ENCODE results near the gene TECPR1. TPM values are rescaled to one million over a fixed set of nuclear protein-coding genes. Genes with fewer than 3 reads are reported as not detected.

The TECPR1 gene
- polyA plus RNA-seq, 1 experiment: 2.7 TPM

GRCh38 chr7:98266840-98267239 is 14.8 kb upstream of the TECPR1 start:
- TF ChIP-seq, protein P1, sequence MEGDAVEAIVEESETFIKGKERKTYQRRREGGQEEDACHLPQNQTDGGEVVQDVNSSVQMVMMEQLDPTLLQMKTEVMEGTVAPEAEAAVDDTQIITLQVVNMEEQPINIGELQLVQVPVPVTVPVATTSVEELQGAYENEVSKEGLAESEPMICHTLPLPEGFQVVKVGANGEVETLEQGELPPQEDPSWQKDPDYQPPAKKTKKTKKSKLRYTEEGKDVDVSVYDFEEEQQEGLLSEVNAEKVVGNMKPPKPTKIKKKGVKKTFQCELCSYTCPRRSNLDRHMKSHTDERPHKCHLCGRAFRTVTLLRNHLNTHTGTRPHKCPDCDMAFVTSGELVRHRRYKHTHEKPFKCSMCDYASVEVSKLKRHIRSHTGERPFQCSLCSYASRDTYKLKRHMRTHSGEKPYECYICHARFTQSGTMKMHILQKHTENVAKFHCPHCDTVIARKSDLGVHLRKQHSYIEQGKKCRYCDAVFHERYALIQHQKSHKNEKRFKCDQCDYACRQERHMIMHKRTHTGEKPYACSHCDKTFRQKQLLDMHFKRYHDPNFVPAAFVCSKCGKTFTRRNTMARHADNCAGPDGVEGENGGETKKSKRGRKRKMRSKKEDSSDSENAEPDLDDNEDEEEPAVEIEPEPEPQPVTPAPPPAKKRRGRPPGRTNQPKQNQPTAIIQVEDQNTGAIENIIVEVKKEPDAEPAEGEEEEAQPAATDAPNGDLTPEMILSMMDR (IDR thresholded peaks at IDR 0.05; ENCODE audit: insufficient read depth, low read depth, low read length): peak; percentile 54
- DNase-seq (ENCODE audit: low read depth): no peak
- no peak overlapping the region for H3K4me3 ChIP-seq (ENCODE audit: low read depth, low read length)
- no peaks in the 10 kb centered on the region for H3K36me3 ChIP-seq (ENCODE audit: control insufficient read depth, insufficient read depth, low read length)
- ChIA-PET POLR2A (no interaction called here), CTCF (interaction anchor here (0.8 to 2.7 kb wide), 9 partner anchors 8 to 136 kb away, joined by 3 to 16 read pairs (median 3); partner anchors contain the start of gene BAIAP2L1)
- H3K27me3 ChIP-seq (ENCODE audit: control insufficient read depth, insufficient read depth, low read length): no peaks in the 10 kb centered on the region

DNA sequence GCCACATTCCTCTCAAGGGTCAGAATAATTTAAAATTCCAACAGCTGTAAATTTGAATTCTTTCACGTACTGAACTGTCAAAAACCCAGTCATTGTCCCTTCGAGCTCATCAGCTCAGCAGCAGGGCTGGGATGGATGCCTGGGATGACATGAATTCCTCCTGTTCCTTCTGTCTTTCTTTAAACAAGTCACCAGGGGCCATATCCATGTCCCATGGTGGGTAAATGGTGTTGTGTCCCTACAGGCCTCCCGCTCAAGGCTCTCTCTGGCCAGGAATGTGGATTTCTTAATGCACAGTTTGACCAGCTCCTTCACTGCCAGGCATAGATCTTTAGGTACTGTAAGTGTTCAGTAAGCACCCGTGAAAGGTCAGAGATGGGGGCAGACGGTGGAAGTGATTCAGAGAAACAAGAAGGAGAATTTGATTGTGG is 13.8 kb upstream of the TECPR1 start:
- POLR2A ChIA-PET: interaction anchor here (0.6 kb wide), 2 partner anchors 631 to 639 kb away, joined by 4 read pairs; no protein-coding TSS in a partner anchor

DNA sequence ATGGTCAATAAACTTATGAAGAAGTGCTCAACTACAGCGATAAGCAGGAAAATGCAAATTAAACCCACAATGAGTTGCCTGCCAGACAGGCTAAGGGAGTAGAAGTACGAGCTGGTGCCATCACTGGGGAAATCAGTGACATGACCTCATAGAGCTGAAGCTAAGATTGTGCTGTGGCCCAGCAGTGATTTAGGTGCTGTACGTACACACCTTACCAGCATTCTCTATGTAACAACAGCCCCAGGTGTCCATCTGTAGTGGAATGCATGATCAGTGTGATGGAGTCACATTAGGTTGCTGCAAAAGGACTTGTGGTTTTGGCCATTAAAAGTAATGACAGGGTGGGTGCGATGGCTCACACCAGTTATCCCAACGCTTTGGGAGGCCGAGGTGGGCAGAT is 5.7 kb upstream of the TECPR1 start:
- DNase-seq (ENCODE audit: low read depth): no peak
- H3K4me3 ChIP-seq (ENCODE audit: low read depth, low read length): no peak overlapping the region
- TF ChIP-seq, protein P1 (IDR thresholded peaks at IDR 0.05; ENCODE audit: insufficient read depth, low read depth, low read length): no peak
- peaks cover 5% of the 10 kb centered on the region for H3K36me3 ChIP-seq (ENCODE audit: control insufficient read depth, insufficient read depth, low read length)
- ChIA-PET POLR2A (no interaction called here), CTCF (interaction anchor here (1.4 kb wide), 1 partner anchor 9 kb away, joined by 3 read pairs; no protein-coding TSS in a partner anchor)
- H3K27me3 ChIP-seq (ENCODE audit: control insufficient read depth, insufficient read depth, low read length): no peaks in the 10 kb centered on the region

More for the DNA sequence above, 13.8 kb upstream of the TECPR1 start:
- DNase-seq (ENCODE audit: low read depth): no peak
- Histone ChIP-seq H3K27me3 (ENCODE audit: control insufficient read depth, insufficient read depth, low read length) (no peaks in the 10 kb centered on the region), H3K36me3 (ENCODE audit: control insufficient read depth, insufficient read depth, low read length) (no peaks in the 10 kb centered on the region), H3K4me3 (ENCODE audit: low read depth, low read length) (no peak overlapping the region)
- TF ChIP-seq, protein P1 (IDR thresholded peaks at IDR 0.05; ENCODE audit: insufficient read depth, low read depth, low read length): no peak
- CTCF ChIA-PET: interaction anchor here (0.6 to 2.7 kb wide), 2 partner anchors 11 to 135 kb away, joined by 3 to 16 read pairs; partner anchors contain the start of gene BAIAP2L1

DNA sequence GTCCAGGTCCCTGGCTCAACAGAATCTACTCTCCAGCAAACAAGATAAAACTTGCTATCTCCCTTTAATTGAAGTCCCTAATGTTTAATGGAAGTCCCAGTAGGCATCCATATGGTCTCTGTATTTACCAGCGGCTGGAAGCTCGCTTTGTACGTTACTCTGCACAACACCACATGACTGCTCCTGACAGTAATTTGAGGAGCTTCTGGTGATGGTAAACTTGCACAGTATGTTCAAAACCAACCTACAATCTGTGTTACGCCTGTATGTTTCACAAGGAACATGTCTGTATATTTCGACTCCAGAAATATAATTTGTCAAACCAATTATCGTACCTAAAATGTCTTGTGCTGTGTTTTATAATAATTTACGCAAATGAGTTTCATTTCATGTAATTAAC is 4.4 kb upstream of the TECPR1 start:
- TF ChIP-seq, protein P1 (IDR thresholded peaks at IDR 0.05; ENCODE audit: insufficient read depth, low read depth, low read length): no peak
- Histone ChIP-seq H3K4me3 (ENCODE audit: low read depth, low read length) (no peak overlapping the region), H3K27me3 (ENCODE audit: control insufficient read depth, insufficient read depth, low read length) (no peaks in the 10 kb centered on the region), H3K36me3 (ENCODE audit: control insufficient read depth, insufficient read depth, low read length) (peaks cover 5% of the 10 kb centered on the region)
- ChIA-PET CTCF (interaction anchor here (1.1 kb wide), 1 partner anchor 10 kb away, joined by 3 read pairs; no protein-coding TSS in a partner anchor), POLR2A (no interaction called here)
- no peak for DNase-seq (ENCODE audit: low read depth)

GRCh38 chr7:98254951-98255610 is 3.0 kb upstream of the TECPR1 start:
- Histone ChIP-seq H3K36me3 (ENCODE audit: control insufficient read depth, insufficient read depth, low read length) (peaks cover 5% of the 10 kb centered on the region), H3K27me3 (ENCODE audit: control insufficient read depth, insufficient read depth, low read length) (no peaks in the 10 kb centered on the region), H3K4me3 (ENCODE audit: low read depth, low read length) (no peak overlapping the region)
- no peak for DNase-seq (ENCODE audit: low read depth)
- POLR2A ChIA-PET: no interaction called here
- TF ChIP-seq, protein P1 (IDR thresholded peaks at IDR 0.05; ENCODE audit: insufficient read depth, low read depth, low read length): no peak
- CTCF ChIA-PET: interaction anchor here (0.6 kb wide), 1 partner anchor 11 kb away, joined by 3 read pairs; no protein-coding TSS in a partner anchor
